ENCODE results near the gene ABAT.
"Not testable (repeated sequence)": the region's sequence is repeated elsewhere in the genome, so short reads cannot be mapped to it uniquely, and the experiment has no call there.

ABAT gene

DNA sequence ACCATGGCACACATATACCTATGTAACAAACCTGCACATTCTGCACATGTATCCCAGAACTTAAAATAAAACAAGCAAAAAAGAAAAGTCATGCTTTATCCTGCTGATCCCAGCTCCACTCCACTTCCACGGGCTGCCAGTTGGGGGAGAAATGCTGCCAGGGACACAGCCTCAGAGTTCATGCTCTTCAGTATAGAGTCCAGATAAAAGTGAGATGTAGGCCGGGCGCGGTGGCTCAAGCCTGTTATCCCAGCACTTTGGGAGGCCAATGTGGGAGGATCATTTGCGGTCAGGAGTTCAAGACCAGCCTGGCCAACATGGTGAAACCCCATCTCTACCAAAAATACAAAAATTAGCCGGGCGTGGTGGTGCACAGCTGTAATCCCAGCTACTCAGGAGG is 22.5 kb upstream of the ABAT start:
- H3K4ac ChIP-seq (ENCODE audit: low read length); H3K27ac ChIP-seq (replicated peaks; ENCODE audit: low read length); H3K4me1 ChIP-seq (ENCODE audit: control insufficient read depth in 2 of 2, insufficient read depth in 1 of 2, low read depth in 1 of 2, low read length in 2 of 2); H2BK15ac ChIP-seq (ENCODE audit: low read length); DNase-seq (ENCODE audit: low spot score); H4K91ac ChIP-seq (ENCODE audit: low read depth, low read length, poor library complexity); H3K23ac ChIP-seq (ENCODE audit: low read depth, low read length, poor library complexity); H2BK5ac ChIP-seq (ENCODE audit: low read length); H3K9me3 ChIP-seq (replicated peaks in 1 of 2; ENCODE audit: control insufficient read depth in 2 of 2, insufficient read depth in 1 of 2, low read depth in 1 of 2, low read length in 2 of 2); H3K27me3 ChIP-seq (ENCODE audit: control insufficient read depth in 3 of 3, insufficient read depth in 3 of 3, low read depth in 1 of 3, low read length in 3 of 3); H4K8ac ChIP-seq (ENCODE audit: low read depth, low read length); H3K9ac ChIP-seq (ENCODE audit: low read depth, low read length, poor library complexity); H3K18ac ChIP-seq (ENCODE audit: low read length); H2BK12ac ChIP-seq (ENCODE audit: low read length); H2BK120ac ChIP-seq (ENCODE audit: low read depth, low read length); H2AFZ ChIP-seq (ENCODE audit: low read length); H3K4me3 ChIP-seq (ENCODE audit: low read length in 2 of 2); H2AK5ac ChIP-seq (ENCODE audit: low read depth, low read length); H3K14ac ChIP-seq (ENCODE audit: low read length); H3K79me1 ChIP-seq (ENCODE audit: low read depth, low read length); H3K4me2 ChIP-seq (ENCODE audit: insufficient read depth, low read length, poor library complexity, severe bottlenecking): not testable (repeated sequence)
- WGBS, 2 donors (ENCODE audit: extremely low coverage in 2 of 2, insufficient read length in 2 of 2, insufficient replicate concordance in 1 of 2) = no CpG with 5 or more reads among the region's 7 CpGs
- peaks cover 9 to 19% of the 10 kb centered on the region in 2 donors for H3K36me3 ChIP-seq (replicated peaks in 1 of 2; ENCODE audit: control insufficient read depth in 2 of 2, insufficient read depth in 2 of 2, low read length in 2 of 2)

DNA sequence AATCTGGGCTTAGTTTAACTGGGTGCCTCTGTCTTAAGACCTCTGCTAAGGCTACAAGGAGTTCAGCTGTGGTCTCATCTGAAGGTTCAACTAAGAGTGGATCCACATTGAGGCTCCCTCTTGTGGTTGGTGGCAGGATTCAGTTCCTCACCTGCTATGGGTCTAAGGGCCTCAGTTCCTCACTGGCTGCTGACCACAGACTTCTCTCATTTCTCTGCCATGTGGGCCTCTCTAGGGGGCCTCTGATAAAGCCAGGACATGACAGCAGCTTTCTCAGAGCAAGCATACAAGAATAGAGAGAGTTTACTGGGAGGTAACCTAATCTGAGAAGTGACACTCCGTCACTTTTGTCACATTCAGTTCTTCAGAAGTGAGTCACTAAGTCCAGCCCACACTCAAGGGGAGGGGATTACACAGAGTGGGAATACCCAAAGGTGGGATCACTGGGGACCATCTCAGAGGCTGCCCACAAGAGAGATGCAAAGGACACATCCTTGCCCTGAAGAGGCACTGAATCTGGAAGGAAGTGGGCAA is 19.2 kb upstream of the ABAT start:
- Histone ChIP-seq H2BK5ac (ENCODE audit: low read length) (no peak overlapping the region), H3K14ac (ENCODE audit: low read length) (no peak overlapping the region), H2BK120ac (ENCODE audit: low read depth, low read length) (no peak overlapping the region), H2AK5ac (ENCODE audit: low read depth, low read length) (no peak overlapping the region), H3K9ac (ENCODE audit: low read depth, low read length, poor library complexity) (no peak overlapping the region), H4K8ac (ENCODE audit: low read depth, low read length) (no peak overlapping the region), H3K4me2 (ENCODE audit: insufficient read depth, low read length, poor library complexity, severe bottlenecking) (no peak overlapping the region), H2BK15ac (ENCODE audit: low read length) (no peak overlapping the region), H3K79me1 (ENCODE audit: low read depth, low read length) (no peaks in the 10 kb centered on the region), H3K27me3 (ENCODE audit: control insufficient read depth in 3 of 3, insufficient read depth in 3 of 3, low read depth in 1 of 3, low read length in 3 of 3) (no peaks in the 10 kb centered on the region), H3K18ac (ENCODE audit: low read length) (no peak overlapping the region), H3K4me3 (ENCODE audit: low read length in 2 of 2) (no peak overlapping the region), H2AFZ (ENCODE audit: low read length) (no peak overlapping the region), H3K36me3 (replicated peaks in 1 of 2; ENCODE audit: control insufficient read depth in 2 of 2, insufficient read depth in 2 of 2, low read length in 2 of 2) (no peaks in the 10 kb centered on the region), H3K23ac (ENCODE audit: low read depth, low read length, poor library complexity) (no peak overlapping the region), H2BK12ac (ENCODE audit: low read length) (no peak overlapping the region), H3K4me1 (ENCODE audit: control insufficient read depth in 2 of 2, insufficient read depth in 1 of 2, low read depth in 1 of 2, low read length in 2 of 2) (no peaks in the 10 kb centered on the region), H3K9me3 (replicated peaks in 1 of 2; ENCODE audit: control insufficient read depth in 2 of 2, insufficient read depth in 1 of 2, low read depth in 1 of 2, low read length in 2 of 2) (no peaks in the 10 kb centered on the region), H3K4ac (ENCODE audit: low read length) (no peak overlapping the region), H3K27ac (replicated peaks; ENCODE audit: low read length) (no peak overlapping the region), H4K91ac (ENCODE audit: low read depth, low read length, poor library complexity) (no peak overlapping the region)
- WGBS, 2 donors (ENCODE audit: extremely low coverage in 2 of 2, insufficient read length in 2 of 2, insufficient replicate concordance in 1 of 2) = no CpG with 5 or more reads among the region's 1 CpG
- DNase-seq (ENCODE audit: low spot score) = no peak

DNA sequence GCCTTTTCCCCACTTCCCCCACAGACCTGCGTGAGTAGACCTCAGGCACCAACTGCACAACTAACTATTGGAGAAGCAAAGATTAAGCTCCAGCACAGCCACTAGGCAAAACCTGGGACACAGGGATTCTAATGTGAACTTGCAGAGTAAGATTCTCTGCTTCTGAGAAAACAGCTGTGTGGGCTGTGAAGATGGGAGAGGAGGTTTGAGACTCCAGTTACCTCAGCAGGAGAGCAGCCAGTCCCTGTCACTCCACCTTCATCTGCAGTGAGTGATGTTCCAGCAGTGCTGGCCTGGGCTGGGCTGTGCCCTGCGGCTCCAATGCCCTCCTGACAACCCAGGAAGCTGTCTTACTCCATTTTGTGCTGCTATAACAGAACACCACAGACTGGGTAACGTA is 18.0 kb upstream of the ABAT start:
- H2AFZ ChIP-seq (ENCODE audit: low read length) = no peak overlapping the region
- no peak overlapping the region for H4K8ac ChIP-seq (ENCODE audit: low read depth, low read length)
- H4K91ac ChIP-seq (ENCODE audit: low read depth, low read length, poor library complexity) = no peak overlapping the region
- no peak overlapping the region for H2AK5ac ChIP-seq (ENCODE audit: low read depth, low read length)
- no peak for DNase-seq (ENCODE audit: low spot score)
- H3K4me1 ChIP-seq (ENCODE audit: control insufficient read depth in 2 of 2, insufficient read depth in 1 of 2, low read depth in 1 of 2, low read length in 2 of 2) = no peaks in the 10 kb centered on the region
- H3K36me3 ChIP-seq (replicated peaks in 1 of 2; ENCODE audit: control insufficient read depth in 2 of 2, insufficient read depth in 2 of 2, low read length in 2 of 2) = no peaks in the 10 kb centered on the region
- H3K27me3 ChIP-seq (ENCODE audit: control insufficient read depth in 3 of 3, insufficient read depth in 3 of 3, low read depth in 1 of 3, low read length in 3 of 3) = no peaks in the 10 kb centered on the region
- H3K79me1 ChIP-seq (ENCODE audit: low read depth, low read length) = no peaks in the 10 kb centered on the region
- no peak overlapping the region for H3K9ac ChIP-seq (ENCODE audit: low read depth, low read length, poor library complexity)
- no peaks in the 10 kb centered on the region for H3K9me3 ChIP-seq (replicated peaks in 1 of 2; ENCODE audit: control insufficient read depth in 2 of 2, insufficient read depth in 1 of 2, low read depth in 1 of 2, low read length in 2 of 2)
- no peak overlapping the region for H3K4me2 ChIP-seq (ENCODE audit: insufficient read depth, low read length, poor library complexity, severe bottlenecking)
- no peak overlapping the region for H3K14ac ChIP-seq (ENCODE audit: low read length)
- no peak overlapping the region for H3K18ac ChIP-seq (ENCODE audit: low read length)
- no CpG with 5 or more reads among the region's 3 CpGs for WGBS, 2 donors (ENCODE audit: extremely low coverage in 2 of 2, insufficient read length in 2 of 2, insufficient replicate concordance in 1 of 2)
- no peak overlapping the region for H3K4me3 ChIP-seq (ENCODE audit: low read length in 2 of 2)
- no peak overlapping the region for H2BK5ac ChIP-seq (ENCODE audit: low read length)
- H3K27ac ChIP-seq (replicated peaks; ENCODE audit: low read length) = no peak overlapping the region
- H2BK15ac ChIP-seq (ENCODE audit: low read length) = no peak overlapping the region
- H3K23ac ChIP-seq (ENCODE audit: low read depth, low read length, poor library complexity) = no peak overlapping the region
- H3K4ac ChIP-seq (ENCODE audit: low read length) = no peak overlapping the region
- H2BK12ac ChIP-seq (ENCODE audit: low read length) = no peak overlapping the region
- no peak overlapping the region for H2BK120ac ChIP-seq (ENCODE audit: low read depth, low read length)

DNA sequence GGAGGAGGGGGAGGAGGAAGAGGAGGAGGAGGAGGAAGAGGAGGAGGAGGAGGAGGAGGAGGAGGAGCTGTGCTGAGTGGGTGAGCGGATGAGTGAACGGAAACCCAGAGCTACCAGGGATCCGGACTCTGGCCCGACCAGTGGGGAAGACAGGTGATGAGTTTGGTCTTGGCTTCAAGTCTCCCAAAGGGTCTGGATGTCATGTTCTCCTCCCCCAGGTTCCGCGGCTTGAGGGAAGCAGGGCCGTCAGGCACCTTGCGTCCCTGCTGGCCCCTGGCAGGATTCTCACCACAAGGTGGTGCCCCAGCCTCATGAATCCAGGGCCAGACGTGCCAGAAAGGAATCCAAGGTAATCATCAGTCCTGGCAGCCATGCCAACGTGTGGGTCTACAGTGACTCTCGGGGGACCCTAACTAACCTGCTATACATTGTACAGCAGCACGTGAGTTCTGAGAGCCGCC is 13.5 kb upstream of the ABAT start:
- Histone ChIP-seq H3K4me3 (ENCODE audit: low read length in 2 of 2) (no peak overlapping the region), H2AK5ac (ENCODE audit: low read depth, low read length) (no peak overlapping the region), H3K14ac (ENCODE audit: low read length) (no peak overlapping the region), H3K4me1 (ENCODE audit: control insufficient read depth in 2 of 2, insufficient read depth in 1 of 2, low read depth in 1 of 2, low read length in 2 of 2) (no peaks in the 10 kb centered on the region), H2BK15ac (ENCODE audit: low read length) (no peak overlapping the region), H4K8ac (ENCODE audit: low read depth, low read length) (no peak overlapping the region), H3K18ac (ENCODE audit: low read length) (peak overlapping the region; percentile 70), H3K9ac (ENCODE audit: low read depth, low read length, poor library complexity) (no peak overlapping the region), H2BK5ac (ENCODE audit: low read length) (no peak overlapping the region), H3K4me2 (ENCODE audit: insufficient read depth, low read length, poor library complexity, severe bottlenecking) (peak overlapping the region; percentile 31), H3K23ac (ENCODE audit: low read depth, low read length, poor library complexity) (no peak overlapping the region), H2BK12ac (ENCODE audit: low read length) (no peak overlapping the region), H2AFZ (ENCODE audit: low read length) (peak overlapping the region; percentile 78), H3K36me3 (replicated peaks in 1 of 2; ENCODE audit: control insufficient read depth in 2 of 2, insufficient read depth in 2 of 2, low read length in 2 of 2) (no peaks in the 10 kb centered on the region), H3K27ac (replicated peaks; ENCODE audit: low read length) (no peak overlapping the region), H3K27me3 (ENCODE audit: control insufficient read depth in 3 of 3, insufficient read depth in 3 of 3, low read depth in 1 of 3, low read length in 3 of 3) (no peaks in the 10 kb centered on the region), H4K91ac (ENCODE audit: low read depth, low read length, poor library complexity) (no peak overlapping the region), H3K4ac (ENCODE audit: low read length) (no peak overlapping the region), H3K9me3 (replicated peaks in 1 of 2; ENCODE audit: control insufficient read depth in 2 of 2, insufficient read depth in 1 of 2, low read depth in 1 of 2, low read length in 2 of 2) (peaks cover 0 to 1% of the 10 kb centered on the region in 2 donors), H3K79me1 (ENCODE audit: low read depth, low read length) (no peaks in the 10 kb centered on the region), H2BK120ac (ENCODE audit: low read depth, low read length) (no peak overlapping the region)
- DNase-seq (ENCODE audit: low spot score) = peak; percentile 64
- no CpG with 5 or more reads among the region's 13 CpGs for WGBS, 2 donors (ENCODE audit: extremely low coverage in 2 of 2, insufficient read length in 2 of 2, insufficient replicate concordance in 1 of 2)
